ENCODE measurements around the gene SMAD2.
"Not testable (repeated sequence)": the region's sequence is repeated elsewhere in the genome, so short reads cannot be mapped to it uniquely, and the experiment has no call there.

The SMAD2 gene

DNA sequence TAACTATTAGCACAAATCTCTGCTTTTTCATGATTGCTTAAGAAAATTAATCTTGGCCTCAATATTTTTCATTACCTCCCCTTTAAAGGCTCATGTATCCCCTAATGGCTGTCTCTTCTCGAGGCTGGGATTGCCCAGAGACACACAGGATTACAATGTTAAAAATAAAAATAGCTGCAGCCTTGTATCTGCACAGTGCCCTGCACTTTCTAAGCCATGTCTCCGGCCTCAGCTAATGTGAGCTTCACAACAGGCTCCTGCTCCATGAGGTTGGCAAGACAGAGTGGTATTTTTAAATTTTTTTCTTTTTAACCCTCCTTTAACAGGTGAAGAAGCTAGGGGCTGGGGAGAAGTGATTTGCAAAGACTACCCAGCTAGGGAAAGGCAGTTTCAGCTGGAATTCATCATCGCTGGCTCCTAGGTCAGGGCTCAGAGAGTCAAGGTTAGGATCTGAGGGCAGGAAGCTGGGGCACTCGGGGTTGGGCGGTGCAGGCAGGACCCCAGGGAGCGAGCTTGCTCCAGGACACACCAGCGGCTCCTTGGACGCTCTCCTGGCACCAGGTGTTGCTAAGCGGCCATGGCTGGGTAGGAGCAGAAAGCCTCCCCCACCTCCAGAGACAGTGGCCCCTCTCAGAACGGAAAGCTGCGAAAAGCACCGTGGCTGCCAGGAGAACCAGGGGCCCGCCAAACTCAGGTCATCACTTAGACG lies 135.6 kb downstream of the SMAD2 start:
- Mint-ChIP-seq H3K4me1 (ENCODE audit: low read depth) (no peaks in the 10 kb centered on the region), H3K36me3 (no peaks in the 10 kb centered on the region), H3K9me3 (ENCODE audit: low read depth) (no peaks in the 10 kb centered on the region), H3K4me3 (no peak overlapping the region), H3K27ac (no peak overlapping the region), H3K27me3 (peaks cover 3% of the 10 kb centered on the region)

- Mint-ChIP-seq H3K9me3 (ENCODE audit: low read depth) (no peaks in the 10 kb centered on the region), H3K27me3 (peaks cover 3% of the 10 kb centered on the region), H3K4me1 (ENCODE audit: low read depth) (no peaks in the 10 kb centered on the region), H3K27ac (no peak overlapping the region), H3K4me3 (no peak overlapping the region), H3K36me3 (no peaks in the 10 kb centered on the region)
Measured at GRCh38 chr18:47793609-47794008, 136.8 kb downstream of the SMAD2 start.

- Mint-ChIP-seq H3K27ac (no peak overlapping the region), H3K27me3 (peaks cover 2% of the 10 kb centered on the region), H3K9me3 (ENCODE audit: low read depth) (peaks cover 3% of the 10 kb centered on the region), H3K4me3 (no peak overlapping the region), H3K4me1 (ENCODE audit: low read depth) (no peaks in the 10 kb centered on the region), H3K36me3 (peaks cover 4% of the 10 kb centered on the region)
Measured at GRCh38 chr18:47791461-47791985, 138.9 kb downstream of the SMAD2 start.

GRCh38 chr18:47790036-47790435 lies 140.4 kb downstream of the SMAD2 start:
- Mint-ChIP-seq H3K4me3 (no peak overlapping the region), H3K27me3 (peaks cover 3% of the 10 kb centered on the region), H3K9me3 (ENCODE audit: low read depth) (peaks cover 3% of the 10 kb centered on the region), H3K36me3 (peaks cover 4% of the 10 kb centered on the region), H3K27ac (no peak overlapping the region), H3K4me1 (ENCODE audit: low read depth) (no peaks in the 10 kb centered on the region)

DNA sequence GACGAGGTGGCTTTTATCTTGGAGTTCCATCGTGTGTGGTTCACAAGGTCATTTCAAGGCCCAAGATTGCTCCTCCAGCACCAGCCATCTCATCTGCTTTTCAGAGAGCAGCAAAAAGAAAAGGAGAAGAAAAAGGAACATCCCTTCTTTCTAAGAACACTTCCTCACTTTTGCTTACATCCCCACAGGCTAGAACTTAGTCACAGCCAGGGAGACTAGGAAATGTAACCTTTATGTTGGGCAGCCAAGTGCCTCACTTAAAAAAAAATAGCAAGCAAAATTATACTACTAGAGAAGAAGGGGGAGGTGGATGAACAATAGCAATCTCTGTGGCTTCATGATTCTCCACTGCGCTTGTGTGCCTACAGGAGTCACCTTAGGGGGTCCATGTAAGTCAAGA lies 141.8 kb downstream of the SMAD2 start:
- Mint-ChIP-seq H3K4me3 (no peak overlapping the region), H3K36me3 (peaks cover 8% of the 10 kb centered on the region)

GRCh38 chr18:47781561-47781960 lies 148.9 kb downstream of the SMAD2 start:
- no peak overlapping the region for H3K4me3 Mint-ChIP-seq
- peaks cover 8% of the 10 kb centered on the region for H3K27me3 Mint-ChIP-seq
- no peak overlapping the region for H3K27ac Mint-ChIP-seq

More for the DNA sequence above, 141.8 kb downstream of the SMAD2 start:
- no peaks in the 10 kb centered on the region for H3K4me1 Mint-ChIP-seq (ENCODE audit: low read depth)
- peaks cover 12% of the 10 kb centered on the region for H3K9me3 Mint-ChIP-seq (ENCODE audit: low read depth)
- peaks cover 3% of the 10 kb centered on the region for H3K27me3 Mint-ChIP-seq
- no peak overlapping the region for H3K27ac Mint-ChIP-seq

GRCh38 chr18:47780011-47780725 lies 150.3 kb downstream of the SMAD2 start:
- no peaks in the 10 kb centered on the region for H3K4me1 Mint-ChIP-seq (ENCODE audit: low read depth)
- H3K4me3 Mint-ChIP-seq = no peak overlapping the region
- peaks cover 7% of the 10 kb centered on the region for H3K36me3 Mint-ChIP-seq
- H3K27me3 Mint-ChIP-seq = peaks cover 7% of the 10 kb centered on the region
- peaks cover 9% of the 10 kb centered on the region for H3K9me3 Mint-ChIP-seq (ENCODE audit: low read depth)
- H3K27ac Mint-ChIP-seq = no peak overlapping the region

More at GRCh38 chr18:47781561-47781960, 148.9 kb downstream of the SMAD2 start:
- Mint-ChIP-seq H3K9me3 (ENCODE audit: low read depth) (peaks cover 9% of the 10 kb centered on the region), H3K4me1 (ENCODE audit: low read depth) (no peaks in the 10 kb centered on the region), H3K36me3 (peaks cover 7% of the 10 kb centered on the region)

GRCh38 chr18:47779381-47779780 lies 151.1 kb downstream of the SMAD2 start:
- H3K27me3 Mint-ChIP-seq = peaks cover 7% of the 10 kb centered on the region
- no peaks in the 10 kb centered on the region for H3K4me1 Mint-ChIP-seq (ENCODE audit: low read depth)
- H3K36me3 Mint-ChIP-seq = peaks cover 7% of the 10 kb centered on the region
- H3K4me3 Mint-ChIP-seq = no peak overlapping the region
- H3K9me3 Mint-ChIP-seq (ENCODE audit: low read depth) = peaks cover 5% of the 10 kb centered on the region
- H3K27ac Mint-ChIP-seq = no peak overlapping the region

DNA sequence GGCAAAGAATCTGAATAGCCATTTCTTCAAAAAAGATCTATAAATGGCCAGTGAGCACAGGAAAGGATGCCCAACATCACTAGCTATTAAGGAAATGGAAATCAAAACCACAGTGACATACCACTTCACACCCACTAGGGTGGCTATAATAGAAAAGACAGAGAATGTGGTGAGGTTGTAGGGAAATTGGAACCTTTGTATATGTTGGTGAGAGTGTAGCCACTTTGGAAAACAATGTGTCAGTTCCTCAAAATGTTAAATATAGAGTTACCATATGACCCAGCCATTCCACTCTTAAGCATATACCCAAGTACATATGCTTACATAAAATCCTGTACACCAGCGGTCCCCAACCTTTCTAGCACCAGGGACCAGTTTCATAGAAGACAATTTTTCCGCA lies 152.8 kb downstream of the SMAD2 start:
- peaks cover 2% of the 10 kb centered on the region for H3K36me3 Mint-ChIP-seq
- H3K9me3 Mint-ChIP-seq (ENCODE audit: low read depth) = no peaks in the 10 kb centered on the region
- no peaks in the 10 kb centered on the region for H3K4me1 Mint-ChIP-seq (ENCODE audit: low read depth)
- no peak overlapping the region for H3K27ac Mint-ChIP-seq
- H3K4me3 Mint-ChIP-seq = no peak overlapping the region
- peaks cover 4% of the 10 kb centered on the region for H3K27me3 Mint-ChIP-seq

- Mint-ChIP-seq H3K27ac (no peak overlapping the region), H3K9me3 (ENCODE audit: low read depth) (no peaks in the 10 kb centered on the region), H3K36me3 (no peaks in the 10 kb centered on the region), H3K27me3 (peaks cover 2% of the 10 kb centered on the region), H3K4me3 (no peak overlapping the region), H3K4me1 (ENCODE audit: low read depth) (no peaks in the 10 kb centered on the region)
Measured at GRCh38 chr18:47775961-47776360, 154.5 kb downstream of the SMAD2 start.

DNA sequence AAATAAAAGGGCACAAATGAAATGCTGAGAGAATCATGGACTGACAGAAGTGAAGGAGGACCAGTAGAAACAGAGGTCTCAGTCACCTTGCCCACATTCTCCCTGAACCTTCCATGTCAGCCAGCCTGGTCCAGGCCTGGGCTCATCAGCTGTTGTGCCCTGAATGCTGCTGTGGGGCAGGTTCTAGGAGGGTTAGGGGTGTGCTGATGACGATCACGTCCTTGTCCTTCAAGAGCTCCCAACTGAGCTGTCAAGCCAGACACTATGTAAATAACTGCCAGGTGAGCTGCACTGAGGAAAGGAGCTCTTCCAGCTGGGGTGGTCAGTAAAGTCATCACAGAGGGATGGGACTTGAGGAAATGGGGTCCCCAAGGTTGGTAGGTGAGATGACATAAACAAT lies 156.5 kb downstream of the SMAD2 start:
- Mint-ChIP-seq H3K9me3 (ENCODE audit: low read depth) (no peaks in the 10 kb centered on the region), H3K4me3 (no peak overlapping the region), H3K4me1 (ENCODE audit: low read depth) (no peaks in the 10 kb centered on the region), H3K27ac (no peak overlapping the region), H3K36me3 (no peaks in the 10 kb centered on the region), H3K27me3 (no peaks in the 10 kb centered on the region)

GRCh38 chr18:47772374-47773248 lies 157.8 kb downstream of the SMAD2 start:
- Mint-ChIP-seq H3K27me3 (no peaks in the 10 kb centered on the region), H3K27ac (no peak overlapping the region), H3K4me3 (no peak overlapping the region), H3K9me3 (ENCODE audit: low read depth) (no peaks in the 10 kb centered on the region), H3K36me3 (no peaks in the 10 kb centered on the region), H3K4me1 (ENCODE audit: low read depth) (no peaks in the 10 kb centered on the region)

- no peaks in the 10 kb centered on the region for H3K4me1 Mint-ChIP-seq (ENCODE audit: low read depth)
- H3K27me3 Mint-ChIP-seq = no peaks in the 10 kb centered on the region
Measured at GRCh38 chr18:47771922-47772321, 158.5 kb downstream of the SMAD2 start.

DNA sequence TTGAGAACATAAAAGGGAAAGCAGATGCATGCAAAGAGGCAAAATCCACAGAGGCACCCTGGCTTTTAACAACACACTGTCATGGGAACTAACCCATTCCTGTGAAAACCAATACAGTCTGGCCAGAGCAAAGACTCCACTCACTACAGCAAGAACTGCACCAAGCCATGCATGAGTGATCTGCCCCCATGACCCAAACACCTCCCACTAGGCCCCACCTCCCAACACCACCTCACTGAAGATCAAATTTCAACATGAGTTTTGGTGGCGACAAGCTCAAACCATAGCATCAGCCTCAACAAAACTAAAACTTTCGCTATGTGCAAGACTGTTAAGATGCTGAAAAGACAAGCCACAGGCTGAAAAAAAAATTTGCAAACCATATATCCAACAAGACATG lies 162.8 kb downstream of the SMAD2 start:
- Mint-ChIP-seq H3K4me1 (ENCODE audit: low read depth) (no peaks in the 10 kb centered on the region), H3K27ac (no peak overlapping the region), H3K4me3 (no peak overlapping the region), H3K36me3 (no peaks in the 10 kb centered on the region), H3K27me3 (no peaks in the 10 kb centered on the region), H3K9me3 (ENCODE audit: low read depth) (no peaks in the 10 kb centered on the region)

More at GRCh38 chr18:47771922-47772321, 158.5 kb downstream of the SMAD2 start:
- H3K27ac Mint-ChIP-seq = no peak overlapping the region
- H3K36me3 Mint-ChIP-seq = no peaks in the 10 kb centered on the region
- H3K9me3 Mint-ChIP-seq (ENCODE audit: low read depth) = no peaks in the 10 kb centered on the region
- no peak overlapping the region for H3K4me3 Mint-ChIP-seq

GRCh38 chr18:47767198-47767597 lies 163.3 kb downstream of the SMAD2 start:
- H3K27ac Mint-ChIP-seq; H3K9me3 Mint-ChIP-seq (ENCODE audit: low read depth); H3K4me1 Mint-ChIP-seq (ENCODE audit: low read depth); H3K36me3 Mint-ChIP-seq; H3K27me3 Mint-ChIP-seq; H3K4me3 Mint-ChIP-seq: not testable (repeated sequence)

All from activated naive CD8-positive, alpha-beta T cell (primary cell).